Fibroblast of lung (primary cell): ENCODE data around the gene PDZD7. TPM values are rescaled to one million over a fixed set of nuclear protein-coding genes. Genes with fewer than 3 reads are reported as not detected.

Source experiments
- DNase-seq, 2 donors: peaks; one replicate each; pipeline versions ENCODE4 v3.0.0 to v3.0.0-alpha.2; 2010; ENCODE audit warnings: low read depth in 2 of 2
- H2AFZ ChIP-seq: 2 replicates; pipeline ENCODE4 v1.5.1; 2012; ENCODE audit warnings: low read length, control low read depth, inconsistent platforms
- H3K27ac ChIP-seq: 2 replicates; pipeline ENCODE4 v1.5.1; 2011; ENCODE audit warnings: low read length, control low read depth; ENCODE audit not compliant: insufficient read depth
- H3K27me3 ChIP-seq: 2 replicates; pipeline ENCODE4 v1.5.1; 2011; ENCODE audit warnings: mild to moderate bottlenecking, low read length; ENCODE audit not compliant: control insufficient read depth, insufficient read depth
- H3K36me3 ChIP-seq: 2 replicates; pipeline ENCODE4 v1.5.1; 2011; ENCODE audit warnings: low read length; ENCODE audit not compliant: control insufficient read depth, insufficient read depth
- H3K4me1 ChIP-seq: 2 replicates; pipeline ENCODE4 v1.5.1; 2011; ENCODE audit warnings: low read length; ENCODE audit not compliant: control insufficient read depth, insufficient read depth; ENCODE audit errors: extremely low read depth
- H3K4me2 ChIP-seq: 2 replicates; pipeline ENCODE4 v1.5.1; 2011; ENCODE audit warnings: low read length, control low read depth; ENCODE audit not compliant: insufficient read depth; ENCODE audit errors: extremely low read depth
- H3K4me3 ChIP-seq, 4 experiments: fragments of 200-600 bp in 1 of 4; sonication (generic) in 1 of 4; replicated peaks in 1 of 4; 2 replicates each; pipeline ENCODE4 v1.5.1; 2011 to 2016; ENCODE audit warnings: low read length in 4 of 4, low read depth in 3 of 4, mild to moderate bottlenecking in 3 of 4, control low read depth in 2 of 4, inconsistent platforms in 1 of 4, mixed read lengths in 1 of 4; ENCODE audit not compliant: insufficient read depth in 1 of 4; ENCODE audit errors: control extremely low read depth in 1 of 4
- H3K79me2 ChIP-seq: 2 replicates; pipeline ENCODE4 v1.5.1; 2012; ENCODE audit warnings: mild to moderate bottlenecking, low read length, inconsistent platforms; ENCODE audit not compliant: control insufficient read depth, insufficient read depth
- H3K9ac ChIP-seq: 2 replicates; pipeline ENCODE4 v1.5.1; 2011; ENCODE audit warnings: mild to moderate bottlenecking, low read length, control low read depth; ENCODE audit not compliant: insufficient read depth
- H3K9me3 ChIP-seq: 2 replicates; pipeline ENCODE4 v1.5.1; 2012; ENCODE audit warnings: low read depth, low read length; ENCODE audit not compliant: control insufficient read depth, insufficient read depth
- H4K20me1 ChIP-seq: 2 replicates; pipeline ENCODE4 v1.5.1; 2011; ENCODE audit warnings: low read length; ENCODE audit not compliant: control insufficient read depth, insufficient read depth; ENCODE audit errors: extremely low read depth
- EZH2 ChIP-seq: IDR thresholded peaks from 2 replicates; pipeline ENCODE4 v1.5.1; 2012; ENCODE audit warnings: low read length, control low read depth, mild to moderate bottlenecking; ENCODE audit errors: missing control alignments
- polyA plus RNA-seq, 2 donors: library from polyadenylated mRNA; depleted of rRNA in 1 of 2; stranded (reverse) in 1 of 2; unstranded in 1 of 2; fragments of >200 nt; gene quantifications; 2 replicates each; pipeline ENCODE4 v1.2.1, GENCODE V29; 2011 to 2012; ENCODE audit warnings: missing spikeins in 1 of 2
- total RNA-seq: library from RNA; depleted of rRNA; stranded (reverse); fragments of >200 nt; gene quantifications from 2 replicates; pipeline ENCODE4 v1.2.1, GENCODE V29; 2014
- TF ChIP-seq, protein P1 (sequence below), 2 donors: IDR thresholded peaks in 1 of 2; conservative IDR thresholded peaks in 1 of 2; 1 replicate in 1 of 2; 2 replicates in 1 of 2; pipeline ENCODE4 v1.5.1; 2011 to 2012; ENCODE audit warnings: low read length in 2 of 2, control low read depth in 1 of 2, inconsistent platforms in 1 of 2, low read depth in 1 of 2, mild to moderate bottlenecking in 1 of 2

Gene PDZD7
- total and polyA plus RNA-seq, 2 donors (not counting 1 experiment from before 2014, with no cell fraction given), result 0.42 to 1.3 TPM

GRCh38 chr10:101069441-101069840, 38.5 kb upstream of the PDZD7 start:
- Histone ChIP-seq H3K79me2 (no peaks in the 10 kb centered on the region), H3K4me3 (no peak overlapping the region), H3K9me3 (no peaks in the 10 kb centered on the region), H3K4me2 (no peak overlapping the region), H2AFZ (no peak overlapping the region), H3K4me1 (peaks cover 7% of the 10 kb centered on the region), H3K27me3 (peaks cover 17% of the 10 kb centered on the region), H3K27ac (no peak overlapping the region), H4K20me1 (no peaks in the 10 kb centered on the region), H3K36me3 (no peaks in the 10 kb centered on the region), H3K9ac (no peak overlapping the region)
- TF ChIP-seq, protein P1, sequence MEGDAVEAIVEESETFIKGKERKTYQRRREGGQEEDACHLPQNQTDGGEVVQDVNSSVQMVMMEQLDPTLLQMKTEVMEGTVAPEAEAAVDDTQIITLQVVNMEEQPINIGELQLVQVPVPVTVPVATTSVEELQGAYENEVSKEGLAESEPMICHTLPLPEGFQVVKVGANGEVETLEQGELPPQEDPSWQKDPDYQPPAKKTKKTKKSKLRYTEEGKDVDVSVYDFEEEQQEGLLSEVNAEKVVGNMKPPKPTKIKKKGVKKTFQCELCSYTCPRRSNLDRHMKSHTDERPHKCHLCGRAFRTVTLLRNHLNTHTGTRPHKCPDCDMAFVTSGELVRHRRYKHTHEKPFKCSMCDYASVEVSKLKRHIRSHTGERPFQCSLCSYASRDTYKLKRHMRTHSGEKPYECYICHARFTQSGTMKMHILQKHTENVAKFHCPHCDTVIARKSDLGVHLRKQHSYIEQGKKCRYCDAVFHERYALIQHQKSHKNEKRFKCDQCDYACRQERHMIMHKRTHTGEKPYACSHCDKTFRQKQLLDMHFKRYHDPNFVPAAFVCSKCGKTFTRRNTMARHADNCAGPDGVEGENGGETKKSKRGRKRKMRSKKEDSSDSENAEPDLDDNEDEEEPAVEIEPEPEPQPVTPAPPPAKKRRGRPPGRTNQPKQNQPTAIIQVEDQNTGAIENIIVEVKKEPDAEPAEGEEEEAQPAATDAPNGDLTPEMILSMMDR (conservative IDR thresholded peaks at IDR 0.05 in 1 of 2, IDR thresholded peaks at IDR 0.05 in 1 of 2; ENCODE audit: low read depth in 1 of 2, low read length in 2 of 2), result no peak
- no peak for TF ChIP-seq EZH2
- no peak for DNase-seq

DNA sequence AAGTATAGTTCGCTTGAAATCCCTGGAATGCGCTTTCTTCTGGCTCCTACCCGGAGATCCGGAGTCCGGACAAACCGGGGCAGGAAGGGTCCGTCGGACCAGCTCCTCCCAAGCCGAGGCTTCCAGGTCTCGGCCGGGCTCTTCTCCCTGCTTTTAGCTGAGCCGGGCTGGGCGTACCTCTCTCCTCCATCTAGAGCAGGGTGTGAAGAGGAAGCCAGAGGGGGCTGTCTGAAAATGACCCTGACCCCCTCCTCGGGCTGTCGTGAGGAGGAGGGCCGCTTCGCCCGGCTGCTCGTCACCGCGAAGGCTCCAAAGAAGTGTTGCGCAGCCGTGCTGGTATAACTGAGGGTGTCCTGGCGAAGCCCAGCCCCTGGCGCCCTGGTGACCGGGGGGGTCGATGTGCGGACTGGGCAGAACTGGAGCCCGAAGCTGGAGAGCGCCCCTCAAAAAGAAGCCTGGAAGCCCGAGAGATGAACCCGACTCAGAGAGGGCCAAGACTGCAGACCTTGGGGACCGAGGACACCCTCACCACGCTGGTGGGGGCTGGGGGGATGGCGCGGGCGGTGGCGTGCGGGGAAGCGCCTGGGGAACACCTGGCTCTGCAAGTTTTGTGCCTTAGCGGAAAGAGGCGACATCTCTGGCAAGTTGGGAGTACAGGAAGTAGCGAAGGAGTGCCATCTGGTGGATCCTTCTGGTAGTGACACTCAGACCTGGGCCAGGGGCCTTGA, 36.6 kb upstream of the PDZD7 start:
- Histone ChIP-seq H3K4me2 (peak overlapping the region; percentile 86), H3K9ac (peak overlapping the region; percentile 52), H3K36me3 (no peaks in the 10 kb centered on the region), H3K79me2 (no peaks in the 10 kb centered on the region), H3K27ac (peak overlapping the region; percentile 56), H2AFZ (peak overlapping the region; percentile 46), H3K4me3 (peak overlapping the region; percentile 38 to 65 (median 54)), H4K20me1 (no peaks in the 10 kb centered on the region), H3K4me1 (peaks cover 7% of the 10 kb centered on the region), H3K27me3 (no peaks in the 10 kb centered on the region), H3K9me3 (no peaks in the 10 kb centered on the region)
- TF ChIP-seq, protein P1 (conservative IDR thresholded peaks at IDR 0.05 in 1 of 2, IDR thresholded peaks at IDR 0.05 in 1 of 2; ENCODE audit: low read depth in 1 of 2, low read length in 2 of 2), result peak; percentile 82 to 89
- TF ChIP-seq EZH2, result no peak
- DNase-seq, result peak; percentile 70 to 85

- Histone ChIP-seq H3K27ac (peak overlapping the region; percentile 56), H3K9ac (peak overlapping the region; percentile 52)
- no peak for TF ChIP-seq EZH2
- TF ChIP-seq, protein P1 (conservative IDR thresholded peaks at IDR 0.05 in 1 of 2, IDR thresholded peaks at IDR 0.05 in 1 of 2; ENCODE audit: low read depth in 1 of 2, low read length in 2 of 2), result no peak
Measured at GRCh38 chr10:101066896-101067355, 36.0 kb upstream of the PDZD7 start.

More at GRCh38 chr10:101066896-101067355, 36.0 kb upstream of the PDZD7 start:
- Histone ChIP-seq H3K27me3 (no peaks in the 10 kb centered on the region), H3K79me2 (peaks cover 5% of the 10 kb centered on the region), H3K4me1 (peaks cover 7% of the 10 kb centered on the region), H4K20me1 (no peaks in the 10 kb centered on the region), H2AFZ (peak overlapping the region; percentile 46), H3K9me3 (no peaks in the 10 kb centered on the region), H3K4me3 (peak overlapping the region; percentile 38 to 65 (median 54)), H3K4me2 (peak overlapping the region; percentile 86), H3K36me3 (no peaks in the 10 kb centered on the region)
- no peak for DNase-seq
